Stimulated activated CD4-positive, alpha-beta T cell treated with anti-CD3 and anti-CD28 coated beads, Interleukin-4, amount 100 ng/mL, for 24 hours (primary cell): ENCODE measurements around the gene DPM1.
"Not testable (repeated sequence)": the region's sequence is repeated elsewhere in the genome, so short reads cannot be mapped to it uniquely, and the experiment has no call there.

ENCODE experiments used
- DNase-seq: peaks from one replicate; pipeline ENCODE4 v3.0.0-alpha.2; 2020

DPM1 gene

GRCh38 chr20:50978533-50978932, 20.2 kb upstream of the DPM1 start:
- DNase-seq: not testable (repeated sequence)

- DNase-seq: no peak
Observed at GRCh38 chr20:50977066-50978021, 19.0 kb upstream of the DPM1 start.

DNA sequence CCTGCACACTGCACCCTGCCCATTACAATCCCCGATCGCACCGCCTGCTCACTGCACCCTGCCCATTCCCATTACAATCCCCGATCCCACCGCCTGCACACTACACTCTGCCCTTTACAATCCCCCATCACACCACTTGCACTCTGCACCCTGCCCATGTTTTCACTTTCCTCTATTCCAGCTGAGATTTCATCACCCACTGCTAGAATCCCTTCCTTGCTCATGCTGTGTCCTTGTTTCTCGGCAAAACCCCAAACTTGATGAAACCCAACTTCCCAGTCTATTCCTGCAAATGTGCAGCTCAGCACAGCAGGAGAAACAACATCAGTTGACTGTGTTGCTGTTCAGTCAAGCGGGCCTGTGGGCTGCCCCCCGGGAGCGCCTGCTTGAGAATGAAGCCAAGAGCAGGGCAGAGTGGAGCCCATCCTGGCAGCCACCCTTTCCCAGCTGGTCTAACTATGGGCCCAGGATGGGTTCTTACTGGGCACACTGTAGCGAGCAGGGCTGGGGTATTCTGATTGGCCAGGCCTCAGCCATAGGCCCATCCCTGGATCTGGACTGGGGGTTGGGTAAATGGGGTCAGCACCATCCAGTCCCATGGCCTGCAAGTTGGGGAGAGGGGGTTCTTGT, 17.5 kb upstream of the DPM1 start:
- DNase-seq: no peak

DNA sequence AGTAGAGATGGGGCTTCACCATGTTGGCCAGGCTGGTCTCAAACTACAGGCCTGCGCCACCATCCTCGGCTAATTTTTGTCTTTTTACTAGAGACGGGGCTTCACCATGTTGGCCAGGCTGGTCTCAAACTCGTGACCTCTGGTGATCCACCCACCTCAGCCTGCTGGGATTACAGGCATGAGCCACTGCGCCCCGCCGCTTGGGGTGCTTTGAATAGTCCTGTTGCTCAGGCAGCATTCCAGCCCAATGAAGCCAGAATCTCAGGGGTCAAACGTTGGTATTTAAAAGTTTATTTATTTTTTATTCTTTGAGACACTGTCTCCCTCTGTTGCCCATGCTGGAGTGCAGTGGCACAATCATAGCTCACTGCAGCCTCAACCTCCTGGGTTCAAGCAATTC, 11.6 kb upstream of the DPM1 start:
- no peak for DNase-seq

DNA sequence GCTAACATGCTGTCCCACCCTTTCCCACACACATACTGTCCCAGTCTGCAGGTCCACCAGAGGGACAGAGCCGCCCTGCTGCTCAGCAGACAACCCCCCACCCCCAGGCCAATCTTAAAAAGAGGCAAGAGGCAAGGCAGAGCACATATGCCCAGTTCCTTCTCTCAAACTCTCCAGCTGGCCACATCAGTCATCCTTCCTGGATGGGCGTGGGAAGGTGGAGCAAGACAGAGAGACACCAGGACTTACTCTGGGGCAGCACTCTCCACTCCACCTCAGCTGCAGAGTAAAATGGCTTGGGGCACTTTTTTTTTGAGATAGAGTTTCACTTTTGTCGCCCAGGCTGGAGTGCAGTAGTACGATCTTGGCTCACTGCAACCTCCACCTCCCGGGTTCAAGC, 11.1 kb upstream of the DPM1 start:
- no peak for DNase-seq

- DNase-seq: no peak
Observed at GRCh38 chr20:50968289-50968688, 10.0 kb upstream of the DPM1 start.

GRCh38 chr20:50967586-50967985, 9.3 kb upstream of the DPM1 start:
- no peak for DNase-seq

- no peak for DNase-seq
Observed at GRCh38 chr20:50959543-50960126, 1.3 kb upstream of the DPM1 start.

GRCh38 chr20:50958615-50959542, 547 bp upstream of the DPM1 start, which contains the start of gene MOCS3:
Gene MOCS3 (plus strand): TSS chr20:50958818. CDS start chr20:50958843, 25 bp downstream.
- peak; percentile 89 for DNase-seq

- no peak for DNase-seq
Observed at GRCh38 chr20:50957276-50957675, 1.1 kb downstream of the DPM1 start.

DNA sequence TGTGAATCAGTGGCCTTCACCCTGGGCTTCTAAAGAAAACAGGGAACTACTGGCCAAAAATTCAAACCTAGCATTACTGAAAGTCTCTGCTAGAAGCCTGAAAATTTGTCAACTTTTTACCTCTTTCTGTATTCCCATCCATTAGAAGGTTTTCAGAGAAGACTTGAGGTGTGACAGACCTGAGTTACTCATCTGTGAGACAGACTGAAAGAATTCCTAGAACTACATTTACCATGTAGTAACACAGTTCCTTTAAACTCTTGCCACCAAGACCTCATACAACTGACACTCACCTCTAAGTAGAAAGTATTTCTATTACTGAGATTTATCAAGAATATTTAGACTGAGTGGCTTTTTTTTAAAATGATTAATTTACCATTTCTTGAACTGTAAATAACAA, 4.5 kb downstream of the DPM1 start:
- no peak for DNase-seq

- DNase-seq: no peak
Observed at GRCh38 chr20:50953196-50953595, 5.1 kb downstream of the DPM1 start.

DNA sequence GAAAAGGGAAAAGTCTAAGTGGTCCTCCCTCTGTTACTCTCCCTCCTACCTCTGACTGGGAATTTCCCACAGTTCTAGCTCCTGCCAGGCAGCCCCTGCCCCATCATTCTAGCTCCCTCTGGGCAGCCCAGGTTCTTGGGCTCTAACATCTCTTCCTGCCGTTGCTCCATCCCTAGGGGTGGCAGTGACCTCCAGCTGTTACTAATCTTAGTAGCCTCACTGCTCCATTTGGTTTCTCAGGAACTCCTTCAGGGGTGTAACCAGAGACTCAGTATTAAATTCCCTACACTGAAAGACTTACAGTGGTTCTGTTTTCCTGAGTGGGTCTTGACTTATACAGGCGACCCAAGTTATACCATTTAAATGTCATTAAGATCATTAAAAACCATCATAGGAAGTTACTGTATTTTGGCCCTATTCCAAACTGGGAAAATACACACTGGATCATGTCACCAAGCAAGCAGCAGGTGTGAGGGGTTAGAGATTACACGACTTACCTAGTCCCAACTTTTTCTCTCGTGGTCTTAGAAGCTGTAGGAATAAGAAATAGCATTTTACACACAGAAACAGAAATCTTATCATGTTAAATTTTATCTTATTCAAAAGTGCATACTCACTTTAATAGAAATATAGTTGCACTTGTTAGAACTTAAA, 10.1 kb downstream of the DPM1 start:
- no peak for DNase-seq

DNA sequence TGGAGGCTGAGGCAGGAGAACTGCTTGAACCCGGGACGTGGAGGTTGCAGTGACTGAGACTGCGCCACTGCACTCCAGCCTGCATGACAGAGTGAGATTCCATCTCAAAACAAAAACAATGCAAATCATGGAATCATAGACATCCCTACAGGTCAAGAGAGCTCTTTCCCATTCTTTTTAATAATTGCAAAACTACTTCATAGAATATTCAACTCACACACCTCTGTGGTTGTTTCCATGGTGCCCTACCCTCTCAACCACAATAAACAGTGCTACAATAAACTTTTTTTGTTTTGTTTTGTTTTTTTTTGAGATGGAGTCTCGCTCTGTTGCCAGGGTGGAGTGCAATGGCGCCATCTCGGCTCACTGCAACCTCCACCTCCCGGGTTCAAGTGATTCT, 15.3 kb downstream of the DPM1 start:
- no peak for DNase-seq

GRCh38 chr20:50933589-50933988, 24.7 kb downstream of the DPM1 start:
- DNase-seq: no peak

DNA sequence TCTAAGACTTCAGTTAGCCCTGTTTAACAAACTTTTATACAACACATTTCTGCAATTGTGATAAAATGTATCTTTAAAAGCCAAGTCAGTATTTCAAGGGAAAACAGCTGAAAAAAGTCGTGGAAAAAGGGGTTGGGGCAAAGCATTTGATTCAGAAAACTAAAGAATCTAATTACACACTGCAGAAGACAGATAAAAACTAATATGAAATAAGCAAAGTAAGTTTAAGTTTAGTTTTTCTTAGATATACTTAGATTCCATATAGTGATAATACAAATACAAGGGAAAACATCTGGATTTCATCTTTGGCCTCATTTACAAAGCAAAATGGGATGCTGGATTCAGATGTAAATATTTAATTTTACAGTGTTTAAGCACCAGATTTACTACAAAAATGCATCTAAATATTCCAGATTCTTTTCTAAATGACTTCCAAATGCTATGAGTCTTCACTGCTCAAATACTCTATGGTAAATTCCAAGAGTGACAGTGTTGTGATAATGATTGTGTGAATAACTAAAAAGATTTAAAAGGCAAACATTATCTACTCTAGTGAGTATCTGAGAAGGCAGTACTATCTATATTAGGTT, 25.5 kb downstream of the DPM1 start:
- no peak for DNase-seq

DNA sequence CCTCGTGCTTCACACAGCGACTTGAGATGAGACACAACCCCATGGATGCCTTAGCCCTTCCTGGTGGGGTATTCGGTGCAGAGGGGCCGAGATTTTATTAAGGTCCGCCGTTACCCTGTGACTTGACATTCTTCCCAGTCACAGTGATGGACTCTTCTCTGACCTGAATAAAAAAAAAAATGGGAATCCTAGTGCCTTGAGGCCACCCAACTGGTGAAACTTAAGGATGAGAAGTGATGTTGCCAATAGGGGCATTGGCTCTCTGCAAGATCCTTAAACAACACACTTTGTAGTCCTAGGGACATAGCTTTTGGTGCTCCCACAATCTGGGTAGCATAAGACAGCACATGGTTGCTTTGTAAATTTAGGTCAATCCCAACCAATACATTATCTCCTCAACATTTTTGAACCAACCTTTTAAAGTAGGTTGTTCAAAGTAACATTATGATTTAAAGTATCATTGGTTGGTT, 26.3 kb downstream of the DPM1 start:
- no peak for DNase-seq

- DNase-seq: peak; percentile 88
Observed at GRCh38 chr20:50931306-50932015, 26.9 kb downstream of the DPM1 start, which contains the start of gene ADNP. Gene ADNP (minus strand): TSS chr20:50931437. CDS start chr20:50903996, 27,441 bp downstream.

- DNase-seq: no peak
Observed at GRCh38 chr20:50930976-50931305, 27.4 kb downstream of the DPM1 start.

DNA sequence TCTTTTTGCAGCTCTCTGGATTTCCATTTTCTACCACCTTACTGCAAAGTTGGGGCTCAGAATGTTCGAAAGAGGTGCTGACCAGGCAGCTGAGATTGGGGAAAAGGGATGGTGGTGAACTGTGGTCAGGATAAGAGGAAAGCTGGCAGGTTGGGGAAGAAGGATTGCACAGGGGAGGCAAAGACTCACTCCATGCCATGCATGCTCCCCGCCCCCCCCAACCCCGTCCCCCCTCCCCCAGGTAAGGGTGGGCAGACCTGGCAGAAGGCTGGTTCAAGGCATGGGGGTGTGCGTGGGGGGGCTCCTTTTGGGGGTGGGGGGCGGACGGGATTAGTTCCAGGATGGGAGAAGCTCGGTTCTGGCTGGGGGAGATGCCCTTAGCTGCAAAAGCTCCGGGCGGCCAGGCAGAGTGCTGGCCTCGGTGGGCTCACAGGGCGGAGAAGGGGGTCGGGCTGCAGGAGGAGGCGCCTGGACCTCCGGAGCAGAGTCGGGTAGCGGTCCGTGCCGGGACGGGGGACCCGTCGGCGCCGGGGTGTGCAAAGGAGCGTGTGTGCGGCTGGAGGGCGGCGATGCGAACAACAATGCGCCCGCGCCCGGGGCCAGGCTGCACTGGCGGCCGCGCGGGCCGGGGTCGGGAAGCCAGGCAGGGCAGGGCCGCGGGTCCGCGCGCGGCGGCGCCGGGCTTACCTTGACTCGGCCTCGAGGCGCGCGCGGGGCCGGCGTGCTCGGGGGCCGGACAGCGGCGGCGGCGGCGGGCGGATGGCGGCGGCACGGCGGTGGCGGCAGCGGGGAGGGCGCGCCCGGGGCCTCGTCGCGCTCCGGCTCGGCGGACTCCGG, 28.0 kb downstream of the DPM1 start:
- DNase-seq: peak; percentile 18
